ENCODE measurements around the gene RAB11FIP4. TPM values are rescaled to one million over a fixed set of nuclear protein-coding genes. Genes with fewer than 3 reads are reported as not detected.

Gene RAB11FIP4
- total and polyA plus RNA-seq, 2 of the 13 experiments (the other 11 are each of a cell fraction or from before 2014, with no cell fraction given): 28.0 to 89.3 TPM

GRCh38 chr17:31524926-31525800 lies 133.7 kb downstream of the RAB11FIP4 start (continued):
- TF ChIP-seq ZSCAN31 (CRISPR knock-in tag; IDR thresholded peaks at IDR 0.05; ENCODE audit: low read depth) (0 out of 2 replicates have a peak, but pooled peaks have one; percentile 28), NCOA2 (CRISPR knock-in tag; IDR thresholded peaks at IDR 0.05) (no peak), GABPA (IDR thresholded peaks at IDR 0.05; ENCODE audit: low read depth, low read length) (no peak), GABPA (CRISPR knock-in tag; IDR thresholded peaks at IDR 0.05; ENCODE audit: low read depth) (no peak), ZNF773 (CRISPR knock-in tag; IDR thresholded peaks at IDR 0.05; ENCODE audit: borderline replicate concordance) (no peak), REL (CRISPR knock-in tag; conservative IDR thresholded peaks at IDR 0.05) (no peak), GATA4 (IDR thresholded peaks at IDR 0.05; ENCODE audit: borderline replicate concordance, low read depth) (no peak), ELF3 (CRISPR knock-in tag; IDR thresholded peaks at IDR 0.05) (no peak), ZFP62 (CRISPR knock-in tag; IDR thresholded peaks at IDR 0.05) (no peak), FOXK1 (CRISPR knock-in tag; IDR thresholded peaks at IDR 0.05; ENCODE audit: borderline replicate concordance, low read depth) (no peak), SNRNP70 (IDR thresholded peaks at IDR 0.05; ENCODE audit: low read depth, low read length) (no peak), HNF4A (CRISPR knock-in tag; IDR thresholded peaks at IDR 0.05) (no peak), ZNF557 (CRISPR knock-in tag; IDR thresholded peaks at IDR 0.05) (0 out of 2 replicates have a peak, but pooled peaks have one; percentile 24), ZBTB26 (CRISPR knock-in tag; IDR thresholded peaks at IDR 0.05; ENCODE audit: borderline replicate concordance) (no peak), THRA (CRISPR knock-in tag; IDR thresholded peaks at IDR 0.05; ENCODE audit: borderline replicate concordance) (peak; percentile 44; the same call in 1 of the 2 replicates), ARHGAP35 (CRISPR knock-in tag; IDR thresholded peaks at IDR 0.05; ENCODE audit: borderline replicate concordance) (no peak), ZKSCAN8 (CRISPR knock-in tag; IDR thresholded peaks at IDR 0.05; ENCODE audit: borderline replicate concordance) (no peak), ZNF24 (IDR thresholded peaks at IDR 0.05) (no peak), ZNF501 (CRISPR knock-in tag; IDR thresholded peaks at IDR 0.05) (no peak), NR2F2 (IDR thresholded peaks at IDR 0.05; ENCODE audit: borderline replicate concordance, low read depth) (no peak), ZNF350 (CRISPR knock-in tag; IDR thresholded peaks at IDR 0.05; ENCODE audit: borderline replicate concordance, low read depth) (no peak), HOXA3 (CRISPR knock-in tag; IDR thresholded peaks at IDR 0.05) (0 out of 2 replicates have a peak, but pooled peaks have one; percentile 25), ZNF670 (CRISPR knock-in tag; IDR thresholded peaks at IDR 0.05; ENCODE audit: borderline replicate concordance) (no peak), ZNF3 (CRISPR knock-in tag; IDR thresholded peaks at IDR 0.05) (no peak)
- TF ChIP-seq, protein P1, sequence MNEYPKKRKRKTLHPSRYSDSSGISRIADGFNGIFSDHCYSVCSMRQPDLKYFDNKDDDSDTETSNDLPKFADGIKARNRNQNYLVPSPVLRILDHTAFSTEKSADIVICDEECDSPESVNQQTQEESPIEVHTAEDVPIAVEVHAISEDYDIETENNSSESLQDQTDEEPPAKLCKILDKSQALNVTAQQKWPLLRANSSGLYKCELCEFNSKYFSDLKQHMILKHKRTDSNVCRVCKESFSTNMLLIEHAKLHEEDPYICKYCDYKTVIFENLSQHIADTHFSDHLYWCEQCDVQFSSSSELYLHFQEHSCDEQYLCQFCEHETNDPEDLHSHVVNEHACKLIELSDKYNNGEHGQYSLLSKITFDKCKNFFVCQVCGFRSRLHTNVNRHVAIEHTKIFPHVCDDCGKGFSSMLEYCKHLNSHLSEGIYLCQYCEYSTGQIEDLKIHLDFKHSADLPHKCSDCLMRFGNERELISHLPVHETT (CRISPR knock-in tag; conservative IDR thresholded peaks at IDR 0.05): no peak
- TF ChIP-seq, protein P2, sequence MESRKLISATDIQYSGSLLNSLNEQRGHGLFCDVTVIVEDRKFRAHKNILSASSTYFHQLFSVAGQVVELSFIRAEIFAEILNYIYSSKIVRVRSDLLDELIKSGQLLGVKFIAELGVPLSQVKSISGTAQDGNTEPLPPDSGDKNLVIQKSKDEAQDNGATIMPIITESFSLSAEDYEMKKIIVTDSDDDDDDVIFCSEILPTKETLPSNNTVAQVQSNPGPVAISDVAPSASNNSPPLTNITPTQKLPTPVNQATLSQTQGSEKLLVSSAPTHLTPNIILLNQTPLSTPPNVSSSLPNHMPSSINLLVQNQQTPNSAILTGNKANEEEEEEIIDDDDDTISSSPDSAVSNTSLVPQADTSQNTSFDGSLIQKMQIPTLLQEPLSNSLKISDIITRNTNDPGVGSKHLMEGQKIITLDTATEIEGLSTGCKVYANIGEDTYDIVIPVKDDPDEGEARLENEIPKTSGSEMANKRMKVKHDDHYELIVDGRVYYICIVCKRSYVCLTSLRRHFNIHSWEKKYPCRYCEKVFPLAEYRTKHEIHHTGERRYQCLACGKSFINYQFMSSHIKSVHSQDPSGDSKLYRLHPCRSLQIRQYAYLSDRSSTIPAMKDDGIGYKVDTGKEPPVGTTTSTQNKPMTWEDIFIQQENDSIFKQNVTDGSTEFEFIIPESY (CRISPR knock-in tag; IDR thresholded peaks at IDR 0.05): 0 out of 2 replicates have a peak, but pooled peaks have one; percentile 11

Data from HepG2 (cell line).